K562 (cell line): ENCODE data around the gene CALML6.

Source experiments
- MEF2A ChIP-seq: IDR thresholded peaks from 2 replicates; pipeline ENCODE4 v1.6.1; 2011; ENCODE audit warnings: low read depth, mild to moderate bottlenecking, low read length, moderate library complexity; ENCODE audit not compliant: control insufficient read depth
- POLR2A ChIP-seq: fragments of 450-650 bp; conservative IDR thresholded peaks from 2 replicates; pipeline ENCODE4 v1.6.1; 2016
- PYGO2 ChIP-seq: fragments of 450-650 bp; IDR thresholded peaks from 2 replicates; pipeline ENCODE4 v1.6.1; 2016; ENCODE audit warnings: mild to moderate bottlenecking, missing genetic modification characterization, moderate library complexity, missing compliant biosample characterization
- TAF9B ChIP-seq: fragments of 450-650 bp; IDR thresholded peaks from 2 replicates; pipeline ENCODE4 v1.6.1; 2018; ENCODE audit warnings: mild to moderate bottlenecking; ENCODE audit not compliant: partially characterized antibody
- ZNF316 ChIP-seq: fragments of 450-650 bp; IDR thresholded peaks from 2 replicates; pipeline ENCODE4 v1.6.1; 2016

- no peak for TF ChIP-seq PYGO2 (tag)
- no peak for TF ChIP-seq ZNF316
- TF ChIP-seq MEF2A, result no peak
- no peak for TF ChIP-seq POLR2A
- no peak for TF ChIP-seq TAF9B
These were observed 21.1 kb upstream of the CALML6 start for GRCh38 chr1:1893997-1894353.
